Choroid plexus epithelial cell (primary cell): ENCODE measurements around the gene SH3GL2.

Experiments
- DNase-seq: peaks from one replicate; pipeline ENCODE4 v3.0.0-alpha.2; 2010; ENCODE audit warnings: low read depth
- H3K4me3 ChIP-seq: 2 replicates; pipeline ENCODE4 v1.5.1; 2011; ENCODE audit warnings: low read depth, mild to moderate bottlenecking, control low read depth, low read length, moderate library complexity
- TF ChIP-seq, protein P1 (sequence below): conservative IDR thresholded peaks from 2 replicates; pipeline ENCODE4 v1.5.1; 2011; ENCODE audit warnings: low read depth, mild to moderate bottlenecking, control low read depth, inconsistent platforms, low read length, moderate library complexity

Gene SH3GL2

DNA sequence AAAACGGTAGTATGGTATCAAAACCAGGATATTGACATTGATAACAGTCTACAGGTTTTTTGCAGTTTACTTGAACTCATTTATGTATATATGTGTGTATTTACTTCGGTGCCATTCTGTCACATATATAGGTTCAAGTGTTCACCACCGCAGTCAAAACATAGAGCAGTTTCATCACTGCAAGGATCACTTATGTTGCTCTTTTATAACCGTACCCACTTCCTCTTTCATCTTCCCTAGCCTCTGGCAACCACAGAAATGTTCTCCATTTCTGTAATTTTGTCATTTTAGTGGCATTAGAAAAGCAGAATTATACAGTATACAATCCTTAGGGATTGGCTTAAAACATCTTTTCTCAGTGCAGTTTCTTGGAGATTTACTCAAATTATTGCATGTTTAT is 90.3 kb downstream of the SH3GL2 start:
- no peak for DNase-seq
- H3K4me3 ChIP-seq = no peak overlapping the region
- TF ChIP-seq, protein P1, sequence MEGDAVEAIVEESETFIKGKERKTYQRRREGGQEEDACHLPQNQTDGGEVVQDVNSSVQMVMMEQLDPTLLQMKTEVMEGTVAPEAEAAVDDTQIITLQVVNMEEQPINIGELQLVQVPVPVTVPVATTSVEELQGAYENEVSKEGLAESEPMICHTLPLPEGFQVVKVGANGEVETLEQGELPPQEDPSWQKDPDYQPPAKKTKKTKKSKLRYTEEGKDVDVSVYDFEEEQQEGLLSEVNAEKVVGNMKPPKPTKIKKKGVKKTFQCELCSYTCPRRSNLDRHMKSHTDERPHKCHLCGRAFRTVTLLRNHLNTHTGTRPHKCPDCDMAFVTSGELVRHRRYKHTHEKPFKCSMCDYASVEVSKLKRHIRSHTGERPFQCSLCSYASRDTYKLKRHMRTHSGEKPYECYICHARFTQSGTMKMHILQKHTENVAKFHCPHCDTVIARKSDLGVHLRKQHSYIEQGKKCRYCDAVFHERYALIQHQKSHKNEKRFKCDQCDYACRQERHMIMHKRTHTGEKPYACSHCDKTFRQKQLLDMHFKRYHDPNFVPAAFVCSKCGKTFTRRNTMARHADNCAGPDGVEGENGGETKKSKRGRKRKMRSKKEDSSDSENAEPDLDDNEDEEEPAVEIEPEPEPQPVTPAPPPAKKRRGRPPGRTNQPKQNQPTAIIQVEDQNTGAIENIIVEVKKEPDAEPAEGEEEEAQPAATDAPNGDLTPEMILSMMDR = no peak

DNA sequence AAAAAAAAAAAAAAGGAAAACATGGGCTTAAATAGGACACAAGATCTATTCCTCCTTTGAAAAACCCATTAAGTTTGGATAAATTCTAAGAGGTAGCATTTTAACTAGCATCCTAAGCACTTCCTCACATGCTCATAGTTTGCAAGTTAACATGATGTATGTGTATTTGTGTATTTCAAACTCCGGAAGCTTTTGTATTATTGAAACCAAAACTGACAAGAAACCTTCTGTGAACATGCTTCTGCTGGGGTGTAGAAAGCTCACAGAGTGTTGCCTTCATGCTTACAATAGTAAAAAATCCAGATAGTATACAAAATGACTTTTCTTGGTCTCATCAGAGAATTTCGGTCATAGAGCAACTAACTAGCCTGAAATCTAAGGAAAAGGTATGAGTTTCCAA is 103.8 kb downstream of the SH3GL2 start:
- TF ChIP-seq, protein P1 = no peak
- no peak for DNase-seq
- no peak overlapping the region for H3K4me3 ChIP-seq

DNA sequence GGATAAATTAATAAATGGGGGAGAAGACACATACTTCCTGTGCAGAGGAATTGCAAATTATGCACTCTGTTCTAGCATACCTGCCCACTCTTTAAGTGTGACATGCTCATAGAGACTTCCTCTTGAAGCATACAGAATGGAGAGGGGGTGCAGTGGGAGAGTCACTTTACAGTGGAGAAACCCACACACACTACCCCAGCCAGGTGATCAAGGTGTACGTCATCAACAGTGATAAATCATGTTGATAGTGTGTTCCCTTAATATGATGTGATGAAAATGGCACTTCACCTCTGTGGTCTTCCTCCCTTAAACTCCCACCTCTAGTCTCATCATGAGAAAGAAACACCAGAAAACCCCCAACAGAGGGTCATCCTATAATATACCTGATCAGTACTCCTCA is 110.0 kb downstream of the SH3GL2 start:
- no peak overlapping the region for H3K4me3 ChIP-seq
- TF ChIP-seq, protein P1 = no peak
- DNase-seq = no peak

DNA sequence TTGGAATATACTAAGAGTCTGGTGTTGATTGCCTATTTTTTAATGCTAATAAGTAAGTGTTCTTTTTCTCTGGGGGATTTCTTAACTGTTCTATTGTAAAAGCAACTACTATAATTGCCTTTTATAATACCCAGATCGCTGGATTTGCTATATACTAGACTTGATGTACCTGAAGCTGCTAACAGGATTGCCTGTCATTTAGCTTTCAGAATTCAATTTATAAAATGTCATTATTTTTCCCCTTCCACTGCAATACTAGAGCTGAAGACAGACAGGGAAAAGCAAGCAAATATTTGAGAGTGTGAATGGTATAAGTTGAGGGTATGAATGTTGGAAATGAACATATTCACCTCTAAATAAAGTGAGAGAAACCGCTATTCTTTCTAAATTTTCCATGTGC is 115.5 kb downstream of the SH3GL2 start:
- TF ChIP-seq, protein P1 = no peak
- H3K4me3 ChIP-seq = no peak overlapping the region
- DNase-seq = no peak

DNA sequence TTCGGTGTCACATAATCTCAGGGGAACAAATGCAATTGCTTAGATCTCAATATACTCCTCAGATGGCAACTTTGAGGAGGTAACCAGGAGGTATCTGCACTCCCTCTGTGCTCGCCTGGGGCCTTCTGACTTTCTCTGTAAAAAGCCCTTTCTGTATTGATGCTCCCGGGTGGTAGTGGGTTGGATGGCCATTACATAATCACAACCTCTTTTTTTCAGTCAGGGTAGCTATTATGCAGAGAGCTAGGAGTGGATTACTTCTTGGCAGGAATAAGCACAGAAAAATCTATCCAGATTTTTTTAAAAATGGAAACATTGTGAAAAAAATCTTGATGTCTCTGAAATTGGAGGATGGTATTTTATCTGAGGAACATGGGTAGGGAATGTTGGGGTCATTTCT is 116.6 kb downstream of the SH3GL2 start:
- H3K4me3 ChIP-seq = no peak overlapping the region
- TF ChIP-seq, protein P1 = no peak
- no peak for DNase-seq

DNA sequence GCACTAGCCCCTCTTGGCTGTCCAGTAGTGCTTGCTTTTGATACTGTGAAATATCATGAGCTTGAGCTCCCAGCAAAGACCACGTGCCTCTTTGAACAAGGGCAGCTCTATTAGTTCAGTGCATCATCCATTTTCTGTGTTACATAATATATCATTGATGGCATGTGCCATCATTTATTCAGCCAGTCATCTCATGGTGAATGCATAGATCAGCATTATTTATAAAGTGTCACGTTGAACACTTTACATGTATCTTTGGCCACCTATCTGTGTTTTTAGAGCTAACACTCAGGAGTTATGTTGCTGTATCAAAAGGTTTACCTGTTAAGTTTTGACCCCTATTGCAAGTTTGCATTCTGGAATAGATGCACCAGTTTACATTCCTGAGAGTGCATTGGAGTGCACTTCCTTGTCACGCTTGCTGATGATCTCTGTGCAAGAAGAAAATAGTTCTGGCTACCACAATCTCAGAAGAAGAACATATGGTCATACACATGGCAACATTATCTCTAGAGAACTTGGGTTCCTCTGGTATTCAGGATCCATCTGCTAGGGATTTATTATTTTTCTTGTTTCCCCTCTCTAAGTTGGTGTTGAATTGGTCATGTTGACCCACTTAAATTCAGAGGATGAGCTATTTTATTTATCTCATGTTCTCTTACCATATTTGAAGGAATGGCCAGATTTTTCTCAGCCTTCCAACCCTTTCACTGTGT is 120.9 kb downstream of the SH3GL2 start:
- no peak for DNase-seq
- no peak overlapping the region for H3K4me3 ChIP-seq
- TF ChIP-seq, protein P1 = no peak

DNA sequence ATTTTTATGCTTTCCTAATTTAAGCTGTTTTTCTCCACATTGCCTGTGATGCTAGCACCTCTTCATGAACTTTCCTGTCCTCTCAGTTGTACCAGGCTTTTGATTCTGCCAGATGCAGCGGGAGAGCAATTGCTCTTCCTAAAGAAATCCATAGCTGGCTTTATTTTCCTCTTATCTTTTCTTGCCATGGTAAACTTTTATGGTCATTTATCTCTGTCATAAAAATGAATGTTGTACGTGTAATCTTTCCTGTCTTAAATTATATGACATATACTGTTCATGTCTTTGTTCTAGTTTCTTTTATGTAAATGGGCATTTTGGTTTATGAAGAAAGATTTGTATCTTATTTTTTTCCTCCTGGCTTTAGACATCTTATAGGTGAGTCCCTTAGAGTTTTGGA is 127.5 kb downstream of the SH3GL2 start:
- TF ChIP-seq, protein P1 = no peak

More for the DNA sequence above, 127.5 kb downstream of the SH3GL2 start:
- no peak for DNase-seq
- no peak overlapping the region for H3K4me3 ChIP-seq
